ENCODE measurements around the gene ATP8A2. TPM values are rescaled to one million over a fixed set of nuclear protein-coding genes. Genes with fewer than 3 reads are reported as not detected.
A peak's percentile ranks its signal among the peaks of the same experiment; 100 is the strongest.

The ATP8A2 gene
- total and polyA plus RNA-seq, 12 donors: under 0.01 to 0.18 (median 0.10) TPM; not detected in 3

- H3K27me3 ChIP-seq: peaks cover 3 to 67% (median 34%) of the 10 kb centered on the region in 7 donors
- WGBS, 2 donors: 50 to 61% methylated on average over 9 of the region's 9 CpGs
- peaks cover 0 to 49% (median 25%) of the 10 kb centered on the region in 9 donors for H3K4me1 ChIP-seq
- intact Hi-C loops (cut with DNase I): no loop called here
- H3K9me3 ChIP-seq: peaks cover 0 to 11% (median 0%) of the 10 kb centered on the region in 11 donors
- H3K27ac ChIP-seq: peak overlapping the region in 1 of 10 donors; percentile 13
- TF ChIP-seq, protein P1, sequence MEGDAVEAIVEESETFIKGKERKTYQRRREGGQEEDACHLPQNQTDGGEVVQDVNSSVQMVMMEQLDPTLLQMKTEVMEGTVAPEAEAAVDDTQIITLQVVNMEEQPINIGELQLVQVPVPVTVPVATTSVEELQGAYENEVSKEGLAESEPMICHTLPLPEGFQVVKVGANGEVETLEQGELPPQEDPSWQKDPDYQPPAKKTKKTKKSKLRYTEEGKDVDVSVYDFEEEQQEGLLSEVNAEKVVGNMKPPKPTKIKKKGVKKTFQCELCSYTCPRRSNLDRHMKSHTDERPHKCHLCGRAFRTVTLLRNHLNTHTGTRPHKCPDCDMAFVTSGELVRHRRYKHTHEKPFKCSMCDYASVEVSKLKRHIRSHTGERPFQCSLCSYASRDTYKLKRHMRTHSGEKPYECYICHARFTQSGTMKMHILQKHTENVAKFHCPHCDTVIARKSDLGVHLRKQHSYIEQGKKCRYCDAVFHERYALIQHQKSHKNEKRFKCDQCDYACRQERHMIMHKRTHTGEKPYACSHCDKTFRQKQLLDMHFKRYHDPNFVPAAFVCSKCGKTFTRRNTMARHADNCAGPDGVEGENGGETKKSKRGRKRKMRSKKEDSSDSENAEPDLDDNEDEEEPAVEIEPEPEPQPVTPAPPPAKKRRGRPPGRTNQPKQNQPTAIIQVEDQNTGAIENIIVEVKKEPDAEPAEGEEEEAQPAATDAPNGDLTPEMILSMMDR (IDR thresholded peaks at IDR 0.05): no peak
- no peaks in the 10 kb centered on the region for H3K36me3 ChIP-seq
- no peak overlapping the region for H3K4me3 ChIP-seq
- ATAC-seq (peak in 4 of 8 donors; percentile 13 to 80 (median 40)), DNase-seq (no peak)
Measured at GRCh38 chr13:26017196-26017921, 645.6 kb downstream of the ATP8A2 start.

GRCh38 chr13:26017932-26018665 lies 646.3 kb downstream of the ATP8A2 start:
- ATAC-seq (peak in 2 of 8 donors; percentile 8 to 31), DNase-seq (no peak)
- intact Hi-C loops (cut with DNase I): no loop called here
- peak overlapping the region in 1 of 10 donors; percentile 13 for H3K27ac ChIP-seq
- 54 to 58% methylated on average over 6 of the region's 6 CpGs for WGBS, 2 donors
- TF ChIP-seq, protein P1 (IDR thresholded peaks at IDR 0.05): no peak
- H3K27me3 ChIP-seq: peaks cover 3 to 61% (median 26%) of the 10 kb centered on the region in 7 donors
- H3K36me3 ChIP-seq: no peaks in the 10 kb centered on the region
- H3K4me1 ChIP-seq: peaks cover 0 to 56% (median 25%) of the 10 kb centered on the region in 9 donors
- H3K9me3 ChIP-seq: peaks cover 0 to 11% (median 0%) of the 10 kb centered on the region in 11 donors
- no peak overlapping the region for H3K4me3 ChIP-seq

GRCh38 chr13:26019251-26019650 lies 647.5 kb downstream of the ATP8A2 start:
- Histone ChIP-seq H3K27ac (no peak overlapping the region), H3K4me3 (no peak overlapping the region), H3K36me3 (no peaks in the 10 kb centered on the region), H3K4me1 (peaks cover 0 to 61% (median 25%) of the 10 kb centered on the region in 9 donors), H3K9me3 (peaks cover 0 to 3% (median 0%) of the 10 kb centered on the region in 11 donors), H3K27me3 (peaks cover 0 to 51% (median 17%) of the 10 kb centered on the region in 7 donors)
- DNase-seq (no peak), ATAC-seq (no peak)
- intact Hi-C loops (cut with DNase I): no loop called here
- TF ChIP-seq, protein P1 (IDR thresholded peaks at IDR 0.05): no peak
- 90 to 93% methylated on average over 7 of the region's 7 CpGs for WGBS, 2 donors
